ENCODE data around the gene KLRK1. TPM values are rescaled to one million over a fixed set of nuclear protein-coding genes. Genes with fewer than 3 reads are reported as not detected.

The KLRK1 gene
- total and polyA plus RNA-seq, 2 of the 4 experiments (the other 2 are of a cell fraction) = not detected

GRCh38 chr12:10404798-10405197 is 15.0 kb upstream of the KLRK1 start:
- Histone ChIP-seq H4K5ac (ENCODE audit: low read depth, low read length) (no peak overlapping the region), H3K4me3 (ENCODE audit: insufficient read depth, low read depth, low read length) (no peak overlapping the region), H2BK20ac (ENCODE audit: low read depth, low read length) (no peak overlapping the region), H4K8ac (ENCODE audit: low read depth in 2 of 2, low read length in 2 of 2) (no peak overlapping the region), H2AK5ac (ENCODE audit: low read depth, low read length) (no peak overlapping the region), H3K14ac (replicated peaks; ENCODE audit: low read depth, low read length) (no peak overlapping the region), H3K4ac (ENCODE audit: low read depth, low read length) (no peak overlapping the region), H4K20me1 (ENCODE audit: insufficient read depth, low read length) (no peaks in the 10 kb centered on the region), H2BK15ac (ENCODE audit: low read depth, low read length) (no peak overlapping the region), H3K27me3 (ENCODE audit: control insufficient read depth, insufficient read depth, low read length) (peaks cover 3% of the 10 kb centered on the region), H2AFZ (replicated peaks; ENCODE audit: low read length, poor library complexity) (no peak overlapping the region), H3K36me3 (ENCODE audit: control insufficient read depth, insufficient read depth, low read length) (no peaks in the 10 kb centered on the region), H3K9me3 (ENCODE audit: control insufficient read depth, insufficient read depth, low read length) (peaks cover 3% of the 10 kb centered on the region; the same call in 1 of the 2 replicates), H2AK9ac (replicated peaks; ENCODE audit: low read depth, low read length, poor library complexity) (no peak overlapping the region), H3K4me1 (ENCODE audit: control insufficient read depth, insufficient read depth, low read length) (no peaks in the 10 kb centered on the region), H2BK5ac (ENCODE audit: low read depth, low read length, poor library complexity, severe bottlenecking) (no peak overlapping the region), H3K4me2 (ENCODE audit: low read depth, low read length) (no peak overlapping the region), H3K9ac (ENCODE audit: low read depth, low read length) (no peak overlapping the region), H3K56ac (ENCODE audit: extremely low read depth, insufficient read depth, low read length) (no peak overlapping the region), H2BK120ac (ENCODE audit: low read depth, low read length) (no peak overlapping the region), H3K9me1 (ENCODE audit: insufficient read depth, low read length) (no peaks in the 10 kb centered on the region), H4K91ac (ENCODE audit: insufficient read depth, low read depth, low read length) (no peak overlapping the region), H3K23ac (ENCODE audit: low read depth, low read length) (no peak overlapping the region), H3K79me1 (ENCODE audit: low read depth in 1 of 2, low read length in 2 of 2) (no peaks in the 10 kb centered on the region), H3K18ac (ENCODE audit: low read depth, low read length) (no peak overlapping the region), H3K27ac (ENCODE audit: insufficient read depth, low read length) (no peak overlapping the region)
- in situ Hi-C loops (cut with MboI; ENCODE audit: low sequenced_read_pairs) = no loop called here
- POLR2A ChIA-PET (ENCODE audit: unreplicated experiment) = no interaction called here
- dilution Hi-C loops (cut with HindIII; ENCODE audit: low sequenced_read_pairs, unreplicated experiment) = no loop called here
- CTCF ChIA-PET = no interaction called here
- ATAC-seq (ENCODE audit: low read depth) = no peak
- intact Hi-C loops (cut with micrococcal nuclease) = loop anchor here (10.0 kb wide), 1 partner anchor 50 kb away; the partner anchor contains the start of gene KLRC1
- no TSS peak for BruUV-seq (replicated peaks)
- DNase-seq = no peak
- TF ChIP-seq POLR2A (IDR thresholded peaks at IDR 0.05; ENCODE audit: low read depth, low read length) (no peak), SMC3 (IDR thresholded peaks at IDR 0.05; ENCODE audit: low read depth, low read length) (no peak), RAD21 (IDR thresholded peaks at IDR 0.05; ENCODE audit: low read length) (no peak)
